GM19468 (cell line): Measurements from ENCODE around the gene IFI27L1.

Source experiments
- ATAC-seq: cut with Tn5 transposase; IDR thresholded peaks from one replicate; pipeline ENCODE4 v1.9.1; 2021; ENCODE audit warnings: mild to moderate bottlenecking, moderate library complexity, moderate number of reproducible peaks; ENCODE audit not compliant: unreplicated experiment; ENCODE audit errors: extremely low read depth

The IFI27L1 gene, protein sequence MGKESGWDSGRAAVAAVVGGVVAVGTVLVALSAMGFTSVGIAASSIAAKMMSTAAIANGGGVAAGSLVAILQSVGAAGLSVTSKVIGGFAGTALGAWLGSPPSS

DNA sequence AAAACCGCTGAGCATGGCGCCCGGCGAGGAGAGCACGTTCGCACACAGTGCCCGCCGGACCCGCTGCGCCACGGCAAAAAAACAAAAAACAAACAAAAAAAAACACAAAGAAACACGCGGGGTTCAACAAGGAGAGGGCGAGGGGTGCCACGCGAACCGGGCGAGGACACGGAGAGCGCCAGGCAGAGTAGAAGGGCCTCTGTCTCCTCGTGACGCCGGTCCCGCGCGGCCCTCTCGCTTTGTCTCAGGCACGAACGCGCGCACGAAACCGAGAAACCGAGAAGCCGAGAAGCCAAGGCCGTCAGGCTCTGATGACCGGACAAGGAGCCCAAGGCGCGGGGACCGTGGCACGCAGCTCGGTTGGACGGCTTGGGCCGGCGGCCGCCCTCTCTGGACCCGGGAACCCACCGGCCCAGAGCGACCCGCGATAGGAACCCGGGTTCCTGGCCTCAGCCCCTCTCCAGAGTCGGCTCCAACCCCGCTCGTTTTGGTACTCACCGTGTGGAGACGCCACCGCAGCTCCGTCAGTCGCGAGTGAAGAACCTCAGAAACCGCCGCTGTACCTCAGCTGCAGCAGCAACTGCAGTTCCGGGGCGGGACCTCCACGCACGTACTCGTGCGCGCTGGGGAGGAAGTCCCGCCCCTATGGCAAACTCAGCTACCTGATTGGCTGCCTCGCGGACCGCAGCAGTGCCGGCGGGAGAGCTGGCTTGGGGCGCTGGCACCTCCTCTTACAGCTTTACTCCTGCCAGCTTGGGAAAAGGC is at the start of gene IFI27L1, which contains the start of gene DDX24:
TSS of gene IFI27L1 (plus strand) at position 690 of the 765 bp plus-strand sequence. CDS start 15,628 bp downstream, outside the sequence.
TSS of gene DDX24 (minus strand) at position 582 of the 765 bp plus-strand sequence. CDS start 1,460 bp downstream, outside the sequence.
- ATAC-seq, result peak; percentile 99

DNA sequence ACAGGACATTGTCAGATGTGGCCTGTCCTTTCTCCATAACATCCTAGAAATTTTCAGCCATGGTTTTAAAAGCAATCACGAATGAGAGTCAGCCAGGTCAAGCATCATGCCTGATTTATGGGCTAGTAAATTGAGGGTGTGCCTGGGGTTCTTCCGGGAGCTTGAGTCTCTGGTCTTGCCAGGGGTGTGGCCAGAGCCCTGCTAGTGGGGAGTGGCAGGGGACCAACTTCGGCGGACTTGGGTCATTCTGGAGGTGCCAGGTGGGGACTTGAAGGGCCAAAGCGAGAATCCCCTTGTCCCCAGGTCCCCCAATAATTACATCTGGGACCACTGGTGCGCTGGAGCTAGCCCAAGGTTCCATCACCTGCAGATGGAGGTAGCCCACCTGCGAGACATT is 49.2 kb upstream of the IFI27L1 start:
- no peak for ATAC-seq

DNA sequence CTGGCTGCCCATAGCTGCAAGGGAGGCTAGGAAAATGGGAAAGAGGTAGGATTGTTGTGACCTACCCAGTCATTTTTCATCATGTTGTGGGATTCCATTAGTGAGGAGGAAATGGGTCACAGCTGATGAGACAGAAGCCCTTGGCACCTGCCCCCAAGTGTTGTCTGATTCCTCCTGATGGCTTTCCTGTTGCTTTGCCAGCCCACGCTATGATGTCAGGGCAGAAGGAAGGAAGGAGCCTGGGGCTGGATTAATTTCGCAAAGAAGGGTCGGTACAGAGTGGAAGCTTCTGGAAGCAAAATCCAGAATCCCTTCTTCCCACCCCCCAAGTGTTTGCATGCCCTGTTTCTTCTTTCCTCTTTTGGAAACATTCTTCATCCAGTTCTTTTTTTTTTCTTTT is 46.2 kb upstream of the IFI27L1 start:
- ATAC-seq, result no peak

DNA sequence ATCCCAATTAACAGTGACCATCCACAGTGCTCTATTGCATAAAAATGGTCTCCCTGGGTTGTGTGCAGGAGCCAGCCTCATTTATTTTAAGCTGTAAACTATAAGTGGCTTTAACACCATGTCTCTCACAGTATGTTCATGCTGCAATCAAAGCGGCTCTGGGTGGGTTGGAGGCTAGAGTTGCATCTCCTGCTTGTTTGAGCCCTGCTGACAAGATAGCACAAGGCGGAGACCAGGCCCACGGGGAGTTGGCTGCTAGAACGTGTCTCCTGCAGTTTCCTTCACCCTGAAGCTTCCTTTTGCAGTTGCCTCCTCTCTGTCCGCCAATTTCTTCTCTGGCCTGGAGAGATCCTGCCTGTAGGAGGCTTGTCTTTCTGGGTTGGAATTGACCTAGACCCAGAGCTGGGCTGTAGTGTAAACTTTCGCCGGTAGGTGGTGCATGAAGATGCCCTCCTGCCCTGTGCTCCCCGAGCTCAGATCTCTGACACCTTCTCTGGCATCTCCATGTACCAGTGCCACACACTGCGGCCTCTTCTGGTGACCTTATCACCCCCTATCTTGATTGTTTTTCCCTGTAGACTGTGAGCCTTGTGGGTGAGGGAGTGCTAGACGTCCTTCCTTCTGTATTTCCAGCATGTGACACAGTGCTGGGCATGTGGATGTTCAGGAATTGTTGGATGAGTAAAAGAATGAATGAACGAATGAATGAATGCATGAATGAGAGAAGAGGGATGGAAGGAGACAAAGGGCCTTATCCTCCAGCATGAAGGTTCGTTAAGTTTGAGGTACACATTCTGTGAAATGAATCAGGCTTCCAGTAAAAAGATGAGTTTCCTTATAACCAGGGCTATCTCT is 44.6 kb upstream of the IFI27L1 start:
- no peak for ATAC-seq

DNA sequence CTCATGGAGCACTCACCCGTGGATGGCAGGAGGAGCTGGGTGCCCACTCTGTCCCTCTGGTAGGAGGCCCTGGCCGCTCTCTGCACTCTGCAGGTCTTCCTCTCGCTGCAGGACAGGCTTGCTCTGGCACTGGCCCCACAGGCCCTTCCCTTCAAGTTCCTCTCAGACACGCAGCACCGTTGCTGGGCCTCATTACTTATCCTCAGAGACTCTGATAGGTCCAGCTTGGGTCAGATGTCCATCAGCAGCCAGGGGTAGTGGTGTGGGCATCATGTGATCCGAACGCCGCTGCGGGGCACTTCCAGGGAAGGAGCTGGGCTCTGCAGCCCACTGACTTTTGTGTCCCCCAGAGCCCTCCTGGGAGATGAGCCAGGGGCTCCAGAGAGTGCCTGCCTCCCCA is 43.2 kb upstream of the IFI27L1 start:
- ATAC-seq, result no peak

DNA sequence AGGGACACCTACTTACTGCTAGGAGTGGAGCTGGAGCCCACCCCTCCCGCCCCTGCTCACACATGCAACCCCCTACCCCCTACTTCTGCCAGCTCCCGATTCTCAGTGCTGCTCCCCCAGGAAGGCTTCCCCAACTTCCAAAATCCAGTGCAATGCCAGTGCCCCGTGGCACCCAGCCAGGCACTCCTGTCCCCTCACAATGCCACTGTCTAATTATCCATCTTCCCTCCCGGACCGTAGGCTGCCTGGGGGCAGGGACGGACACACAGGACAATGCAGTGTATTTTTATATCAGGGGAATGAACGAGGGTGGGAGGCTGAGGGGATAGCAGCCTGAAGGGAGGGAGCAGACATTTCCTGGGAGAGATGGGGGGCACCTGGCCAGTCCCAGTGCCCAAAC is 42.6 kb upstream of the IFI27L1 start:
- ATAC-seq, result no peak

DNA sequence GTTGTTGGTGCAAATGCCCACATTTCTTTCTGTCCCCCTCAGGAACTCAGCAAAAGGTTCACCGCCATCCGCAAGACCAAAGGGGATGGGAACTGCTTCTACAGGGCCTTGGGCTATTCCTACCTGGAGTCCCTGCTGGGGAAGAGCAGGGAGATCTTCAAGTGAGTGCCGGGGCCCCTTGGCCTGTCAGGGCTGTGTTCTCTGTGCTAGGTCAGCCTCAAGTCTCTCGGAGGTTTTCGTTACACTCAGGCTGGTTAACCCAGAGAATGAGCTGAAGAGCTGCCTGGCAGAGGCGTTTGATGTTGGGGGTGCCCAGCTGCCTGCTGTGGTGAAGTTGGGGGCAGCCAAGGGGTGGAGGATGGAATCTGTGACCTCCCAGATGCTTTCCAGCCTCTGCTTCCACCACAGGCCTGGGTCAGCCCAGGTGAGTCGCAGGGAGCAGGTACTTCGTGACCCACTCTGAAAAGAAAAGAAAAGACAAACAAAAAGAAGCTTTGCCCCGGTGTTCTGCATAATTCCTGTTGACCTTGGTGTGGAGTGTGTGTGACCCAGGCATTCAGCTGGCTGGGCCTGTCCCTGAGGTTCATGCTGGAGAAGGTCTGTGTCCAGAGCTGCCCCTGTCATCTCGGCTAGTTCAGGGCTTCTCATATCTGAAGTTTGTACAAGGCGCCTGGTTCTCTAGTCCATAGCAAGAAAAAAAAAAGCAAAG is 42.0 kb upstream of the IFI27L1 start:
- ATAC-seq, result no peak

DNA sequence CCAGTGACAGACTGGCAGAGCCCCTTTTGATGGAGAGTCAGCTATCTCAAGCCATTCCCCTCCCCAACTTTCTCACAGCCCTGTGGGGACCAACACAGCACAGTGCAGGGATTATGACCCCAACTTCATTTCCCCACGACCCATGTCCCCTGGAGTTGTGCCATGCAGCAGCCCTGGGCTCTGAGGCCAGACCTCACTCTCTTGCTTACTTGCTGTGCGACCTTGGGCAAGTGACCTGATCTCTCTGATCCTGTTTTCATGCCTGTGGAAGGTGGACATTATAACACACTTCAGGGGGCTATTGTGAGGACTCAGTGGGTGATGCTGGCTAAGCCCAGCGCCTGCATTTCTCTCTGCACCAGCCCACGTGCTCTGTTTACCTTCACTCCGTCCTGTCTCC is 40.9 kb upstream of the IFI27L1 start:
- ATAC-seq, result no peak

DNA sequence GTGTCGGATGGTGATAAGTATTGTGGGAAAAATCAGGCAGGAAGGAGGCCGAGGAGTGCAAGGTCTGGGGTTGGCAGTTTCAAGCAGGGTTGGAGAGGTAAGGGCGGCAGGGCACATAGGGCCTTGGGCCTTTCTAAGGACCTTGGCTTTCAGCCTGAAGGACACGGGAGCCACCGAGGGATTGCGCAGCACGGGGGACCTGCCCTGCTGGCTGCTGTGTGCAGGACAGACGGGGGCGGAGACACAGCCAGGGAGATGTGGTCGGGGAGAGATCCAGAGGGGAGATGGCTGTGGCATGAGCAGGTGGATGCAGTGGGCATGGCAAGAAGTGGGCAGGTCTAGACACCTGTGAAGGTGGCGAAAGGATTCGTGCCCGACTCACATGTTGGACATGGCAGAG is 40.3 kb upstream of the IFI27L1 start:
- no peak for ATAC-seq

DNA sequence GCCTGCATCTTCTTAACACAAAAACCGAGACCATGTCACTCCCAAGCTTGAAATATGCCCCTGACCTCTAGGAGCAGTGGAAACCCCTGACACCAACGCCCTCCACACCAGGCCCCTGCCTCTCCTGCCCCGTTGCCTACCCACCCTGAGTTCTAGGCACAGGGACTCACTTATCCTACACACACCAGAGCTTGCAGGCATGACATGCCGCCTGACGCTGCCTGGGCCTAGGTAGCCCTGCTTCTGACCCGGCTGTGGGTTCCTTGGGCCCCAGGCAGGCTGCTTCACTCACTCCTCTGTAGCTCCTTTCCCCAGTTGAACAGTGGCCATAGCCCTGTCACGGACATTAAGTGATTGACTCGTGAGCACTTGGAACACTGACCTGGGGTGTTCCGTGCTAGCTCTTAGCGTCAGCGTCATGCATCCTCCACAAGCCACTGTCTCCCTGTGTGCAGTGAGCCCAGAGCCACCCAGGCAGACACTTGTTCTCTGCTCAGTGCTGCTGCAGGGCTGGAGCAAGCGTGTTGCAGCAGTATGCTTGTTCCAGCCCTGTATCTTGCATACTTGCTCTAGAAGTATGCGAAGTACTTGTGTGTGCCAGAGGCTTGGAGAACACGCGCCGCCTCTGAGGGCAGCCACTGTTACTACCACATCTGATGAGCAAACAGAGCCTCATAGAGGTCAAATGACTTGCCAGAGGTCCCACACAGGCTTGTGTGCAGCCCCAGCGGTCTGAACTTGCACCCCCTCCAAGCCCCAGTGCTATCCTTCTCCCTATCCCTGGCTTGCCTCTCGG is 39.4 kb upstream of the IFI27L1 start:
- ATAC-seq, result no peak

DNA sequence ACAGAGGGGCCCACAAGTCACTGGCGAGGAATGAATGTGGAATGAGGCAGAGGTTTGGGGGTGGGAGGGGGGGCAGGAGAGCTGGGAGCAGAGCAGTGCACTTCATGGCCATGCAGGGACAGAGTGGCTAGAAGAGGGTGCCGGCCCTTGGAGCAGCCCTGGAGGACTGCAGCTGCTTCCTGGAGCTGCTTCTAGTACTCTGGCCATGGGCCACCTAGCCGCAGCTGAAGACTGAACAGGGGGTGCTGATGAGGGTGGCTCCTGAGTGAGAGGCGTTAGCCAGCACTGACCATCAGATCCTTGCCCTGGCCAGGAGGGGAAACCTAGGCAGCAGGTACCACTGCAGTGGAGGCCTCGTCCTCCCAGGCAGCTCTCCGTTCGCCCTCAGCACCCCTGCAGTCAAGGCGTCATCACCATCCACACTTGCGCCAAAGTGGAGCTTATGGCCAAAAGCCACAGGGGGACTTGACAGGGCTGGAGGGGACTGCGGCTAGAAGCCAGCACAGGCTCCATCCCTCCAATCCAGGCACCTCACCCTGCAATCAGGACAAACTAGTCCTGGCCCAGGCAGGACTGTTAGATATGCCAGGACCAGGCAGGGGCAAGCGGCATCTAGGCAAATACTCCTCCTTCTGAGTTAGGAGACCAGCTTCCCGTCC is 38.5 kb upstream of the IFI27L1 start:
- ATAC-seq, result no peak

DNA sequence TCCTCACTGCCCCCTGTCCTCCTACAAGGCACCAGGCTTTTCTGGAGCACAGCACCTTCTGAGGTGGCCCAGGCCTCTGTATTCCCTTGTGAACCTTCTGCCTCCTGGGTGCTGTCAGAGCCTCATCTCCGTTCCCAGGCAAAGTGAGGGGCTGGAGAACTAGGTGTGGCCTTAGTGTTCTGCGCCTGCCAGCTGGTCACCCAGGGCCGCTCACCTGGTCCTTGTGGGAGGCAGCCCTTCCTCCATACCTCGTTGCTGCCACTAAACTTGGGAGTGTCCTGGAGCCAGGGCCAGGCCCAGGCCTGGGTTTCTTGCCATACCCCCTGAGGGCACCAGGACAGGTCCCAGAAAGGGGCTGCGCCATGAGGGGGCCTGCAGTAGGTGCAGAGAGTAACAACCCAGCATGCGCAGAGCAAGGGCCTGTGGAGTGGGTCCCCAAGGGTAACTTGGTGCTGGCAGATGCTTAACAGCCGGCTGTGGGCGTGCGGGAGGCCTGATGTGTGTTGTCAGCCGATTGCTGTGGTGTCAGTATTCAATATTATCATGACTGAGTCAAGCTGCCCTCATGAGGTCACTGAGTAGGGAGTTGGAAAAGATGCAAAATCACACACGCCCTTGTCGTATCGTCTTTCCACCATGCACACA is 37.9 kb upstream of the IFI27L1 start:
- no peak for ATAC-seq

DNA sequence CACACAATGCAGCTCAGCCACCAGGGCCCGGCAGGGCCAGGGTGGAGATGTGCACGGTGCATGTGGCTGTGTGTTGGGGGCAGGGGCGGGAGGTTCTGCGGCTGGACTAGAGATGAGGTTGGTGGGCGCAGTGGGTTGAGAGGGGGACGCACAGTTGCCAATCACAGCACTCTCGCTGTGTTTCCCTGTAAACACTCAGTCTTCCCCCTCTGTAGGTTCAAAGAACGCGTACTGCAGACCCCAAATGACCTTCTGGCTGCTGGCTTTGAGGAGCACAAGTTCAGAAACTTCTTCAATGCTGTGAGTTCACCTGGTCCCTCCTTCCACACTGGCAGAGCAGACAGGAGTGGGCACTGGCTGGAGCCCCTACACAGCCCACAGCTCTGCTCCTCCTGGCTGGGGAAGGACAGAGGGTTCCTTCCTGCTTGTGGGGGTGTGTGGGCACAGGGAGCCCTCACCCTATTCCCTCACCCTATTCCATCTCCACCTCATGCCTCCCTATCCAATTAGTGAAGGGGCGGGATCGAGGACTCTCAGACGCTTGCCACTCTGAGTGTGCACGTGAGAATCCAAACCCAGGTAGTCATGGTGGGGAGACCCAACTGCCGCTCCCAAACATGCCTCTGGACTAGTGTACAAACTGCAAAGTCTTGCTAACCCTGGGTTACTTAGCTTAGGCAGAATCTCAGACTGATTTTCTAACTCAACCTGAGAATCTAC is 37.2 kb upstream of the IFI27L1 start:
- ATAC-seq, result no peak

DNA sequence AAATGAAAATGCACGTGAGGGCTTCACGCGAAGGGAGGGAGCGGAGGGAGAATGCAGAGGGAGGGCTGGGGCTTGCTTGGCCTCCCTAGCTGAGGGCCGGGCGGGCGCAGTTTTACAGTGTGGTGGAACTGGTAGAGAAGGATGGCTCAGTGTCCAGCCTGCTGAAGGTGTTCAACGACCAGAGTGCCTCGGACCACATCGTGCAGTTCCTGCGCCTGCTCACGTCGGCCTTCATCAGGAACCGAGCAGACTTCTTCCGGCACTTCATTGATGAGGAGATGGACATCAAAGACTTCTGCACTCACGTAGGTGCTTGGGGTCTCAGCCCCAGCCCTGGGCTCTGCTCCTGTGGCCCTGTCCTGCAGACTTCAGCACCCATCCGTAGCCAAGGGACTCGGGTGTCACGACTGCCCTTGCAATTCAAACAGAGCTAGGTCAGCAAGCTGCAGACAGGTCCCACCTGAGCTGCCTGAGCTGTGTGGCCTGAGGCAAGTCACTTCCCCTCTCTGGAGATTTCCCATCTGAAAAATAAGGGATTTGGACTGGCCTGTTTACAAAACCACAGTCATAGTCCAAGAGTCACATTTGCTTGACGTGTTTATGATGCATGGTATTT is 36.5 kb upstream of the IFI27L1 start:
- no peak for ATAC-seq

DNA sequence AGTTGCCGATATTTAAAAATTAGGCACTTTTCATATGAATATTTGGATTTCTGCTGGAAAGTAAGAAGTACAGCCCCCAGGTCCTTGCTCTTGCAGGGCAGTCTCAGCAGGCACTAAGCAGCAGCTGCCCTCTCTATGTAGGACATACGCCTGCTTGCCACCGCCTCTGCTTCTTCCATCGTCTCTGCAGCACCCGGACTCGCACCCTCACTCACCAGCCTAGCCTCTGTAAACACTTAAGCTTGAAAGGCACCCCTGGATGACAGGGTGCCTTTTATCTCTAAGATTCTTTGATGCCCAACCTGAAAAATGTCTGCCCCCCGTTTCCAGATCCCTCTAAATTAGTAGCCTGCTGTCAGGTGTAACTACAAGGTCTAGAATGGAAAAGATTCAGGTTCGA is 36.0 kb upstream of the IFI27L1 start:
- ATAC-seq, result no peak

DNA sequence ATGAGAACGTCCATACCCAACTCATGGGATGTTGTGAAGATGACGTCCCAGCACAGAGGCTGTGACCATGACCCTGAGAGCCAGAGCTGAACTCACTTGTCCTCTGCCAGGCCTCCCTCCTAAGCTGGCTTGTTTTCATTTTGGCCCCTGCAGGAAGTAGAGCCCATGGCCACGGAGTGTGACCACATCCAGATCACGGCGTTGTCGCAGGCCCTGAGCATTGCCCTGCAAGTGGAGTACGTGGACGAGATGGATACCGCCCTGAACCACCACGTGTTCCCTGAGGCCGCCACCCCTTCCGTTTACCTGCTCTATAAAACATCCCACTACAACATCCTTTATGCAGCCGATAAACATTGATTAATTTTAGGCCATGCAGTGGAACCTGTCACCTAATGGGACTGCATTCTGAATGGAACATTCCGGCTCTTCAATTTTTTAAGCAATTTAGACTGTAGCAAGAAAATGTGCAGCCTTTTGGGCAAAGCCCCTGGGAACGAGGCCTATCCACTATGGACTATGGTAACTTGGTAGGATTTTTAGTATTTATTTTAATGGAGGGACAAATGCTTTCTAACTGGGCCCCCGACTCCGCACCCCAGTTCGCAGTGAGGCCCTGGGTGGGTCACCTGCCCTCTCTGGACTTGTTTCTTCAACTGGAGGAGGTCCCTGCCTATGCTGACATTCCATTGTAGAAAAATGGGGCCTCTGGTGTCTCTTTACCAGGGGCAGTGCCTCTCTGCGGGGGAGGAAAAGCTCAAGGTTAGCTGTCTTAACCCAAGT is 35.4 kb upstream of the IFI27L1 start:
- ATAC-seq, result no peak

DNA sequence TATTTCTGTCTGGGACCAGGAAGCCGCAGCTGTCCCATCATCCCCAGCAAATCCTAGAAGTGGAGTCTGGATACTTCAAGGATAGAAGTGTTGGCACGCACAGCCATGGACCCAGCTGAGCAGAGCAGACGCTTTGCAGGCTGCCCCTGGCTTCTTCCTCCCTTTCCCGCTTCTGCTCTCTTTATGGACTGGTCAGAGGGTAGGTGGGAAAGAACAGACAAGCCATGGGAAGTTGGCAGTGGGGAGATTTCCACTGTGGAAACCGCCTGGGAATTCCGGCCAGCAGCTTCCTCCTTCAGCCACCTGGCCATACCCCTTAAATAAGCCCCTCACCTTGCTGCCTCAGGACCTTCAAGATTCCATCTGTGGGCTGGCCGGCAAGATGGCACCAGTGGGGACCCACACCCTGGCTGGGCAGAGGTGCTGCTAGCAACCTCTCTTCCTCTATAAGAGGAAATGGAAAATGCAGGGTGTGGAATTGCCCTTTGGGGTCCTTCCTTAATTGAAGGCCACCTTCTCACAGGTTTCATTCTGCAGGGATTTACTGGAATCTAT is 34.3 kb upstream of the IFI27L1 start:
- ATAC-seq, result no peak
